H1 (cell line): Measurements from ENCODE around the gene JPH3. TPM values are rescaled to one million over a fixed set of nuclear protein-coding genes. Genes with fewer than 3 reads are reported as not detected.

Source experiments
- CEBPB ChIP-seq: IDR thresholded peaks from 2 replicates; pipeline ENCODE4 v1.6.1; 2012; ENCODE audit warnings: low read depth, low read length
- CTCF ChIP-seq, 3 experiments: IDR thresholded peaks; 1 replicate in 2 of 3; 2 replicates in 1 of 3; pipeline versions ENCODE4 v1.5.1 to v1.6.1; 2011; ENCODE audit warnings: low read length in 3 of 3, mild to moderate bottlenecking in 3 of 3, inconsistent platforms in 2 of 3, low read depth in 1 of 3, moderate library complexity in 1 of 3; ENCODE audit not compliant: insufficient read depth in 1 of 3; ENCODE audit errors: control extremely low read depth in 1 of 3
- EZH2 ChIP-seq: fragments of 200-600 bp; sonication (generic); IDR thresholded peaks from 2 replicates; pipeline ENCODE4 v1.7.1; 2012; ENCODE audit warnings: low read depth, mild to moderate bottlenecking, moderate library complexity, low read length, inconsistent platforms; ENCODE audit not compliant: severe bottlenecking
- FOSL1 ChIP-seq: IDR thresholded peaks from 2 replicates; pipeline ENCODE4 v1.6.1; 2011; ENCODE audit warnings: mild to moderate bottlenecking, low read depth, low read length, moderate library complexity; ENCODE audit not compliant: insufficient read depth
- GTF2F1 ChIP-seq: IDR thresholded peaks from 2 replicates; pipeline ENCODE4 v1.6.1; 2012; ENCODE audit warnings: low read depth, low read length, improper control_type of control experiment, borderline replicate concordance
- NANOG ChIP-seq: IDR thresholded peaks from 2 replicates; pipeline ENCODE4 v1.6.1; 2011; ENCODE audit warnings: low read length, low read depth, mild to moderate bottlenecking, inconsistent platforms; ENCODE audit not compliant: insufficient read depth, poor library complexity, severe bottlenecking
- SAP30 ChIP-seq: fragments of 300-600 bp; sonication (generic); IDR thresholded peaks from 2 replicates; pipeline ENCODE4 v1.7.1; 2012; ENCODE audit warnings: low read length, moderate library complexity, mild to moderate bottlenecking, inconsistent platforms; ENCODE audit not compliant: insufficient read depth, insufficient replicate concordance
- SIX5 ChIP-seq: IDR thresholded peaks from 2 replicates; pipeline ENCODE4 v1.6.1; 2011; ENCODE audit warnings: mild to moderate bottlenecking, low read depth, low read length
- polyA plus RNA-seq, 7 experiments: library from polyadenylated mRNA; depleted of rRNA in 3 of 7; stranded (reverse) in 5 of 7; unstranded in 2 of 7; fragments of >200 nt in 5 of 7; fragments of 200-250 nt in 2 of 7; gene quantifications; 1 replicate in 5 of 7; 2 replicates in 1 of 7; 4 replicates in 1 of 7; pipeline versions ENCODE4 v1.2.1 to v1.2.3, GENCODE V29; 2011 to 2013; ENCODE audit warnings: missing spikeins in 2 of 7, mixed read lengths in 2 of 7
- total RNA-seq: library from RNA; stranded (reverse); fragmentation: NEBNext Ultra II Directional; extraction: Animal tissue kit (Norgen Biotek cat#: 25700); gene quantifications from 2 replicates; pipeline ENCODE4 v1.2.1, GENCODE V29; 2021

The JPH3 gene
- total and polyA plus RNA-seq, 2 of the 8 experiments (the other 6 are each of a cell fraction or from before 2014, with no cell fraction given) = 10.3 to 28.3 TPM

GRCh38 chr16:87666919-87667318 is 64.6 kb downstream of the JPH3 start (continued):
- TF ChIP-seq NANOG = no peak
- no peak for TF ChIP-seq SIX5
- TF ChIP-seq FOSL1 = no peak
- TF ChIP-seq CTCF (IDR thresholded peaks at IDR 0.05; ENCODE audit: control extremely low read depth in 1 of 3, insufficient read depth in 1 of 3, low read depth in 1 of 3, low read length in 3 of 3) = no peak
- TF ChIP-seq SAP30 = no peak
- TF ChIP-seq GTF2F1 = no peak
- no peak for TF ChIP-seq CEBPB
- no peak for TF ChIP-seq EZH2
- TF ChIP-seq, all 59 proteins: peak for 0
